ENCODE measurements around the gene GAMT.

GAMT gene

GRCh38 chr19:1417145-1417544, 15.8 kb upstream of the GAMT start:
- no peak for TF ChIP-seq GATA2 (IDR thresholded peaks at IDR 0.05; ENCODE audit: low read depth, low read length)
- TF ChIP-seq GATA3 (IDR thresholded peaks at IDR 0.05; ENCODE audit: low read depth, low read length), result no peak

DNA sequence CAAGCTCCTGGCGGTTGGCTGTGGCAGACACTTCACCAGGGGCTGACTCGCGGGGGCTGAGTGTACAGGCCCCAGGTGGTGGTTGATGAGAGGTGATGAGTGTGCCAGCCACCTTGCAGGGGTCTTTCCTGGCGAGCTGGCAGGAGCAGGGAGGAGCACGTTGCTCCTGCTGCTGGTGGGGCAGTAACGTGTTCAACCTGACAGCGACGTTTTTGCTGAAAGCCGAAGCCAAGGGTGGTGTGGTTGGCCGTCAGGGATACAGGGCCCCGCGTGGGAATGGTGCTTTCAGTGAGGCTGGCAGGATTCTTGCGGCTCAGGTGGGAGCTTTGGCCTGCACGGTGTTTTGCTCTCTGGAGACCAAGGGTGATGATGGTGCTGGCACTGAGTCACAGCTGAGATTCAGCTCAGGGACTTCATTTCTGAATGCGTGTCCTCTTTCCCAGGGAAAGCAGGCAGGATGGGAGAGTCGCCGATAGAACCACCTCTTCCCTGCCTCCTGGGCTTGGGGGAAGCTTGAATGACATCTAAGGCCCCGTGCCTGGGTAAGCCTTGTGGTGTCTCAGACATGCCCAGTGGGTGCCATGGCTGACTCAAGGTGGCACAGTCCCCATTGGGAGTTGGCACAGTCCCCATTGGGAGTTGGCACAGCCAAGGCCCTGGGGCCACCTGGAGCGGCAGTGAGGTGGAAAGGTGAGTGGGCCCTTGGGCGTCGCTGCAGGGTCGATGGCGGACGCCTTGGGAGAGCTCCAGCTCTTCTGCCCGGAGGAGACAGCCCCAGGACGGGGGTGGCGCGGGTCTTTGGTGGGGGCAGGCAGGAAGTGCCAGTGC, 14.9 kb upstream of the GAMT start:
- TF ChIP-seq GATA2 (IDR thresholded peaks at IDR 0.05; ENCODE audit: low read depth, low read length), result no peak
- TF ChIP-seq GATA3 (IDR thresholded peaks at IDR 0.05; ENCODE audit: low read depth, low read length), result no peak

- TF ChIP-seq GATA2 (IDR thresholded peaks at IDR 0.05; ENCODE audit: low read depth, low read length) (no peak), GATA3 (IDR thresholded peaks at IDR 0.05; ENCODE audit: low read depth, low read length) (no peak)
Measured at GRCh38 chr19:1412995-1413800, 11.9 kb upstream of the GAMT start.

DNA sequence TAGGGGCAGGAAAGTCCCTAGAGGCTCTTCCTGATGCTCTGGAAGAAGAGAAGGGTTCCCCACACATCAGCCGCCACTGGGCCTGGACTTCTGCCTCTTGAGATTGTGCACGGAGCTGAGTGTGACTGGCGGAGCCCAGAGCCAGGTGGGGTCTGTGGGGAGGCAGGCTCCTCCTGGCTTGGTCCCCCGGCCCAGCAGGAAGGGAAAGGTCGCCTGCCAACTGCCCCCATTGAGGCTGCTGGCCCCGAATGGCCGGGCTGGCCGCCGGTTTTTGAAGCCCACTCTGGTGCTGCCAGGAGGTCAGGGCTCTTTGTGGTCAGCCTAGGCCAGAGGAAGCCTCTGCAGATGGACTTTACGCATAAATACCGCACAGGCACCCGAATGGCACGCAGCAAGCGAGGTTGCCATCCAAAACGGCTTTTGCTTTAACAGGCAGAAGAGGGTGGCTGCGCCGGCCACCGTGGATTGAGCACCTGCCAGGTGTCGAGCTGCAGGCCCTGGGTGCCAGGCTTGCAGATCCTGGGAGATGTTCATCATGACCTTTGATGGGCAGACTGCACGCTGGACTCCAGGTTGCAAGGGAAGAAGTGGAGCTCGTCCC, 11.1 kb upstream of the GAMT start:
- no peak for TF ChIP-seq GATA2 (IDR thresholded peaks at IDR 0.05; ENCODE audit: low read depth, low read length)
- no peak for TF ChIP-seq GATA3 (IDR thresholded peaks at IDR 0.05; ENCODE audit: low read depth, low read length)

- TF ChIP-seq GATA2 (IDR thresholded peaks at IDR 0.05; ENCODE audit: low read depth, low read length) (no peak), GATA3 (IDR thresholded peaks at IDR 0.05; ENCODE audit: low read depth, low read length) (no peak)
Measured at GRCh38 chr19:1411255-1412191, 10.2 kb upstream of the GAMT start.

DNA sequence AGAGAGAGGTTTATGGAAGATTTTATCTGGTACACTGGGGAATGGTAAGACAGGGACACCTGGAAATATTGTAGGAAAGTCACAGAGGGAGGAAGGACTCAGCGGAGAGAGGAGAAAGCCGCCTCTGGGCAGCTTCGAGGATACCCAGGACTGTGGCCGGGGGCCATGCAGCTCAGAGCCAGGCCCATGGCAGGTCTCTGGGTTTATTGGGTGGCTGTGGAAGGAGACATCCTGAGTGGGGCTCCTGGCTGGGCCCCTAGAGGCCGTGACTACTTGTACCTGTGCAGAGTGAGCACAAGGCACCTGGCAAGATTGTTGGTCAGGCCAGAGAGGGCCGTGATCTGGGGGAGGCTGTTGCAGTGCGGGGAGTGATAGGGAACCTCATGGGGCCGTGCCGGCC, 9.4 kb upstream of the GAMT start:
- no peak for TF ChIP-seq GATA2 (IDR thresholded peaks at IDR 0.05; ENCODE audit: low read depth, low read length)
- TF ChIP-seq GATA3 (IDR thresholded peaks at IDR 0.05; ENCODE audit: low read depth, low read length), result no peak

DNA sequence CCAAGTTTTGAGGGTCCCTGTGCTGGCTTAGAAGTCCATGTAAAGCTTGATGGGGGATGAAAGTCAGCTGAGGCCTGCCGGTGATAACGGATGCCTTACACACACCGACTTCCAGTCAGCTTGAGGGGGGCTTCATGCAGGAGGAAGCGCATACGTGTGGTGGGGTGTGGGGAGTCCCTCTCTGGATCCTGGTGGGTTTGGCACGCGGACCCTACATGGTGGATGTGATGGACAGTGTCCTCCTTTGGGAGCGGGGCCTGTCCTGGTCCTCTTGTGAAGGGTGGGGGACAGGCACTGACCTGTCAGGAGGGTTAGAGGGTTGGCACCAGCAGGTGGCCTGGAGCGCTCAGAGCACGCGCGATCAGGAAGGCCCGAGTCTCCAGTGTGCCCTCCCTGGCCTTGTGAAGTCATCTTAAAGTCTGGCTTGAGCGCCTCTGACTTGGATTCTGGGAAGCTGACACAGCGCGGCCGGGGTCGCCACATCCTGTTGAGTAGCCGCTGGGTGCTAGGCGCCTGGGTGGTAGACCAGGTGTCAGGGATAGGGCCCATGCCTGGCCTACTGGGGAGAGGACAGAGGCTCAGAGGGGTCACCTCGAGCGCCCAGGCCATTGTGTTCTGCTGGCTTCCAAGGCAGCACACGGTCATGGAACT, 8.9 kb upstream of the GAMT start:
- TF ChIP-seq GATA2 (IDR thresholded peaks at IDR 0.05; ENCODE audit: low read depth, low read length), result no peak
- no peak for TF ChIP-seq GATA3 (IDR thresholded peaks at IDR 0.05; ENCODE audit: low read depth, low read length)

DNA sequence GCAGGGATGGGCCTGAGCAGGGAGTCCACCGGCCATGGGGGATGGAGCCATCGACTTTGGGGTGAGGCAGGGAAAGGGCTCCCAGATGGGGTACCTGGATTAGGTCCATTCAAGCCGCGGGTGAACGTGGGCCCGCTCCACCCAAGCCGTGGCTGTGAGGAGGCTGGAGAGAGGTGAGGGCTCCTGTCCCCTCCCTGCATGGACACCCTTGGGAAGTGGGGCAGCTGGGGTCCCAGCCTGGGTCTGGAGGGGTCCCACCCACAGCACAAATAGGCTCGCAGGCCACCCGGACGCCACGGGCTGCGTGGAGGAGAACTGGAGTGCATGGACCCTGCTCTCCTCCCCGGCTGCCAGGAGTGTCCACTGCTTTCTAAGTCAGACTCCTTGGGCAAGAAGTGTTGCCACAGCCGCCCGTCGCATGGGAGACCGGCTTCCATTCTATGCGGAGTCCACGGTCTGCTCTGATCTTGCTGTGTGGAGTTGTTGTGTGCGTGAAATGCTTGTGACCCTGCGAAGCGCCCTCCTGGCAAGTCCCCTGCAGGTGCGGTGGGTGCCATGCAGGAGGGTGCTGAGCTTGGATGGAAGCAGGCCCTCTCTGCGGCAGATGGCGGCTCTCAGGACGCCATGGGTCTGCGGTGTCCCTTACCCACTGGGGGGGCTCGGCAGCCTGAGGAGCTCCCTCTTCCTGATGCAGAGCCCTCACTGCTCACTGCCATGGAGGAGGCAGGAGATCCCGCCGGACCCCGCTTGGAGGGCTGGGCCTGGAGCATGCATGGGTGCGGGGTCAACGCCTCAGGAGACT, 8.1 kb upstream of the GAMT start:
- TF ChIP-seq GATA2 (IDR thresholded peaks at IDR 0.05; ENCODE audit: low read depth, low read length) (no peak), GATA3 (IDR thresholded peaks at IDR 0.05; ENCODE audit: low read depth, low read length) (no peak)

- no peak for TF ChIP-seq GATA2 (IDR thresholded peaks at IDR 0.05; ENCODE audit: low read depth, low read length)
- no peak for TF ChIP-seq GATA3 (IDR thresholded peaks at IDR 0.05; ENCODE audit: low read depth, low read length)
Measured at GRCh38 chr19:1408300-1409203, 7.2 kb upstream of the GAMT start.

DNA sequence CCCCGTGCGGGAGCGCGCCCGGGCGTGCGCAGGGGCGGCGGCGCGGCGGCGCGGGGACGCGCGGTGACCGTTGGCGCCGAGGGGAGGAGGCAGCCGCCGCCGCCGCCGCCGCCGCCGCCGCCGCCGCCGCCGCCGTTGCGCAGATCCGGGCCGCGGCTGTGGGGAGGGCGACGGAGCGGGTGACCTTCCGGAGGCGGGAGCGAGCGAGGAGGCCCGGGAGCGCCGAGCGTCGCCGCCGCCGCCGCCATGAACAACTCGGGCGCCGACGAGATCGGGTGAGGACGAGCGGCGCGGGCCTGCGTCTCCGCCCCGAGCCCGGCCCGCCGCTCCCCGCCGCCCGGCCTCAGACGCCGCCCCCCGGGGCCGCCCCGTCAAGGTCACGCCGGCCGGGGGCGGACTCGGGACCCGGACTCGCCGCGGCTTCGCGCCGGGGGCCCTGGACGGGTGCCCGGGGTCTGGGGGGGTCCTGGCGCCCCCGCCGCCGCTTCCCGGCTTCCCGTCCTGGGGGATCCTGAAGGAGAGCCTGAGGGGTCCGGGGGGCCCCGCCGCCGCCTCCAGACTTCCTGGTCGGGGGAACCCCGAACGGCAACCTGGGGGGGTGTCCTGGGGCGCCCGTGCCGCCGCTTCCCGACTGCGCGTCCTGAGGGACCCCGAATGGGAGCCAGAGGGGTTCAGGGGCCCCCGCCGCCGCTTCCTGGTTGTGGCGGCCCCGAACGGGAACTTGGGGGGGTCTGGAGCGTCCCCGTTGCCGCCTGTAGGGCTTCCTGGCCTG, 6.4 kb upstream of the GAMT start, which contains the start of gene DAZAP1:
Gene DAZAP1 (plus strand): TSS at position 59 of the 772 bp plus-strand sequence. CDS start 188 bp downstream, at position 247.
- TF ChIP-seq GATA2 (IDR thresholded peaks at IDR 0.05; ENCODE audit: low read depth, low read length), result no peak
- TF ChIP-seq GATA3 (IDR thresholded peaks at IDR 0.05; ENCODE audit: low read depth, low read length), result no peak
